Neural cell (in vitro differentiated cells): ENCODE results near the gene PARP8.

ENCODE experiments used
- EZH2 ChIP-seq: fragments of 200-600, 300-800 bp; shearing (Covaris generic), sonication (generic); IDR thresholded peaks from 2 replicates; pipeline ENCODE4 v1.6.1; 2014; ENCODE audit warnings: antibody characterized with exemption, low read length, borderline replicate concordance, mild to moderate bottlenecking; ENCODE audit not compliant: insufficient read depth, poor library complexity, severe bottlenecking
- POLR2AphosphoS5 ChIP-seq: IDR thresholded peaks from 2 replicates; pipeline ENCODE4 v1.6.1; 2012
- RAD21 ChIP-seq: fragments of 450-650 bp; conservative IDR thresholded peaks from 2 replicates; pipeline ENCODE4 v1.6.1; 2014; ENCODE audit warnings: antibody characterized with exemption, mild to moderate bottlenecking, moderate library complexity
- TF ChIP-seq, protein P1 (sequence below): fragments of 450-650 bp; IDR thresholded peaks from 2 replicates; pipeline ENCODE4 v1.5.1; 2014; ENCODE audit warnings: antibody characterized with exemption, mild to moderate bottlenecking, moderate library complexity; ENCODE audit not compliant: poor library complexity, severe bottlenecking

GRCh38 chr5:50791813-50792212 is 125.4 kb downstream of the PARP8 start:
- no peak for TF ChIP-seq RAD21
- TF ChIP-seq EZH2: no peak
- TF ChIP-seq, protein P1, sequence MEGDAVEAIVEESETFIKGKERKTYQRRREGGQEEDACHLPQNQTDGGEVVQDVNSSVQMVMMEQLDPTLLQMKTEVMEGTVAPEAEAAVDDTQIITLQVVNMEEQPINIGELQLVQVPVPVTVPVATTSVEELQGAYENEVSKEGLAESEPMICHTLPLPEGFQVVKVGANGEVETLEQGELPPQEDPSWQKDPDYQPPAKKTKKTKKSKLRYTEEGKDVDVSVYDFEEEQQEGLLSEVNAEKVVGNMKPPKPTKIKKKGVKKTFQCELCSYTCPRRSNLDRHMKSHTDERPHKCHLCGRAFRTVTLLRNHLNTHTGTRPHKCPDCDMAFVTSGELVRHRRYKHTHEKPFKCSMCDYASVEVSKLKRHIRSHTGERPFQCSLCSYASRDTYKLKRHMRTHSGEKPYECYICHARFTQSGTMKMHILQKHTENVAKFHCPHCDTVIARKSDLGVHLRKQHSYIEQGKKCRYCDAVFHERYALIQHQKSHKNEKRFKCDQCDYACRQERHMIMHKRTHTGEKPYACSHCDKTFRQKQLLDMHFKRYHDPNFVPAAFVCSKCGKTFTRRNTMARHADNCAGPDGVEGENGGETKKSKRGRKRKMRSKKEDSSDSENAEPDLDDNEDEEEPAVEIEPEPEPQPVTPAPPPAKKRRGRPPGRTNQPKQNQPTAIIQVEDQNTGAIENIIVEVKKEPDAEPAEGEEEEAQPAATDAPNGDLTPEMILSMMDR: no peak
- no peak for TF ChIP-seq POLR2AphosphoS5
